HL-60 (cell line): ENCODE results near the gene KRTAP4-6.

Experiments used
- GABPA ChIP-seq: IDR thresholded peaks from 2 replicates; pipeline ENCODE4 v1.6.1; 2012; ENCODE audit warnings: low read depth
- TF ChIP-seq, protein P1 (sequence below): IDR thresholded peaks from one replicate; pipeline ENCODE4 v1.5.1; 2011; ENCODE audit warnings: low read length, control low read depth, inconsistent platforms; ENCODE audit not compliant: insufficient read depth

DNA sequence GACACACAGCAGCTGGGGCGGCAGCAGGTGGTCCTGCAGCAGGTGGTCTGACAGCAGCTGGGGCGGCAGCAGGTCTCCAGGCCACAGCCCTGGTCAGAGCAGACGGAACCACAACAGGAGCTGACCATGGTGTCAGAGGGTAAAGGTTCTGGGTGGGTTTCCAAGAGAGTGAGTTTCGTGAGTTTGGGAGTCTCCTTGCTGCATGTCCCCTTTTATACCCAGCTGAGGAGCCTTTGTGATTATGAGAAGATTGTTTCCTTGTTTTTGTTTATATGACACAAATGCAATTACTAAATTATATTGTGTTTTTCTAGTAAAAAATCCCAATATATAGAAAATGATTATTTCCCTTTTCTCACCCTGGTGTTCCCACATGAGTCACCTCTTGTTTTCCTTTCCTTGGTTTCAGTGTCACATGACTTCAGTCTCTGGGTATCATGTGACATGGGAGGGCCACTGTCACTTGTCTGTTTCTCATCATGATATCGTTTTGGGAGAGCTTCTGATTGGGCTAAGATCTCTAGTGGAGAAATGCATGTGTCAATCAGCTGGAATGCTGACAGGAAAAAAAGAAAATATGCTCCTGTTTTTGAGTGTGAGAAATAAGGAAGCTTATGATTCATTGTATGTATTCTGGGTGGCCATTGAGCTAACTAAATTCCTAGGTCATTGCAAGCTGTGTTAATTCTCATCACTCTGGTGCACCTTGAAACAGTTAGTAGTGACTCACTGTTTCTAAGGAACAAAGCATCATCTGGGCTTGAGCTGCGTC is at the start of gene KRTAP4-6:
- TF ChIP-seq, protein P1, sequence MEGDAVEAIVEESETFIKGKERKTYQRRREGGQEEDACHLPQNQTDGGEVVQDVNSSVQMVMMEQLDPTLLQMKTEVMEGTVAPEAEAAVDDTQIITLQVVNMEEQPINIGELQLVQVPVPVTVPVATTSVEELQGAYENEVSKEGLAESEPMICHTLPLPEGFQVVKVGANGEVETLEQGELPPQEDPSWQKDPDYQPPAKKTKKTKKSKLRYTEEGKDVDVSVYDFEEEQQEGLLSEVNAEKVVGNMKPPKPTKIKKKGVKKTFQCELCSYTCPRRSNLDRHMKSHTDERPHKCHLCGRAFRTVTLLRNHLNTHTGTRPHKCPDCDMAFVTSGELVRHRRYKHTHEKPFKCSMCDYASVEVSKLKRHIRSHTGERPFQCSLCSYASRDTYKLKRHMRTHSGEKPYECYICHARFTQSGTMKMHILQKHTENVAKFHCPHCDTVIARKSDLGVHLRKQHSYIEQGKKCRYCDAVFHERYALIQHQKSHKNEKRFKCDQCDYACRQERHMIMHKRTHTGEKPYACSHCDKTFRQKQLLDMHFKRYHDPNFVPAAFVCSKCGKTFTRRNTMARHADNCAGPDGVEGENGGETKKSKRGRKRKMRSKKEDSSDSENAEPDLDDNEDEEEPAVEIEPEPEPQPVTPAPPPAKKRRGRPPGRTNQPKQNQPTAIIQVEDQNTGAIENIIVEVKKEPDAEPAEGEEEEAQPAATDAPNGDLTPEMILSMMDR, result no peak
- TF ChIP-seq GABPA, result no peak
